Adrenal gland (tissue), 19 donors: ENCODE results near the gene ZNF334. TPM values are rescaled to one million over a fixed set of nuclear protein-coding genes. Genes with fewer than 3 reads are reported as not detected.

Experiments used
- DNase-seq, 7 donors: peaks; one replicate each; pipeline ENCODE4 v3.0.0-alpha.2; 2019 to 2020
- H3K27ac ChIP-seq, 5 donors: fragments of 200-600 bp; sonication (generic) in 4 of 5; 1 replicate in 3 of 5; 2 replicates in 2 of 5; pipeline versions ENCODE4 v1.5.1 to v1.8.0; 2016 to 2020; ENCODE audit warnings: mild to moderate bottlenecking in 1 of 5
- H3K27me3 ChIP-seq: fragments of 200-600 bp; 2 replicates; pipeline ENCODE4 v1.8.0; 2021
- H3K36me3 ChIP-seq, 2 donors: fragments of 200-600 bp; replicated peaks in 1 of 2; 1 replicate in 1 of 2; 2 replicates in 1 of 2; pipeline versions ENCODE4 v1.5.1 to v1.8.0; 2018 to 2022
- H3K4me1 ChIP-seq, 2 donors: fragments of 200-600 bp; replicated peaks in 1 of 2; 1 replicate in 1 of 2; 2 replicates in 1 of 2; pipeline versions ENCODE4 v1.5.1 to v1.8.0; 2018 to 2021
- H3K4me3 ChIP-seq, 4 donors: fragments of 200-600 bp; sonication (generic) in 3 of 4; one replicate each; pipeline ENCODE4 v1.5.1; 2016 to 2018
- H3K9me3 ChIP-seq, 3 donors: fragments of 200-600 bp; sonication (generic) in 1 of 3; replicated peaks in 1 of 3; 1 replicate in 2 of 3; 2 replicates in 1 of 3; pipeline versions ENCODE4 v1.5.1 to v1.8.0; 2016 to 2021
- POLR2A ChIP-seq, 2 donors: fragments of 450-650 bp; IDR thresholded peaks; one replicate each; pipeline ENCODE4 v1.6.1; 2017; ENCODE audit warnings: antibody characterized with exemption in 2 of 2, mild to moderate bottlenecking in 2 of 2, moderate library complexity in 1 of 2
- WGBS, 4 donors: extraction: QIAGEN DNeasy Blood & Tissue Kit in 2 of 4; methylation state at CpG; one replicate each; pipeline versions ENCODE4 v1.1.5 to v1.1.7; 2013 to 2017; 5-methylcytosine and 5-hydroxymethylcytosine counted together
- intact Hi-C, 2 donors: fragments of 100-400 bp; cut with DNase I; formaldehyde crosslinking; loops; one replicate each; pipeline versions ENCODE4 v1.14.1 to v1.15.0; 2022 to 2023
- long read RNA-seq, 10 donors: library from polyadenylated mRNA in 3 of 10; unstranded in 2 of 10; stranded (forward) in 1 of 10; transcript quantifications; one replicate each; pipeline ENCODE4 v2.0.0 and lab custom pipeline, GENCODE V29; 2021 to 2026
- polyA plus RNA-seq, 3 donors: library from polyadenylated mRNA; stranded (reverse); fragments of 200-250 nt in 2 of 3; fragments of 350-450 nt in 1 of 3; fragmentation: Illumina TruSeq in 1 of 3; extraction: RNeasy Lipid Tissue Mini Kit (QIAGEN cat#74804) in 1 of 3; gene quantifications; one replicate each; pipeline ENCODE4 v1.2.3, GENCODE V29; 2013 to 2014
- total RNA-seq, 9 donors: library from RNA; depleted of rRNA in 4 of 9; stranded (reverse); fragments of >200 nt in 4 of 9; fragments of 120-200 nt in 1 of 9; fragmentation: NEBNext Ultra II Directional in 1 of 9; extraction: Animal tissue kit (Norgen Biotek cat#: 25700) in 1 of 9; gene quantifications; one replicate each; pipeline versions ENCODE4 v1.1.0 to v1.2.4, GENCODE V29; 2013 to 2023
- TF ChIP-seq, protein P1 (sequence below), 6 experiments: fragments of 450-650 bp in 4 of 6; fragments of 200-600 bp in 2 of 6; sonication (generic) in 1 of 6; IDR thresholded peaks; 1 replicate in 5 of 6; 2 replicates in 1 of 6; pipeline versions ENCODE4 v1.5.1 to v1.8.0; 2016 to 2021; ENCODE audit warnings: antibody characterized with exemption in 6 of 6, mild to moderate bottlenecking in 2 of 6, moderate library complexity in 1 of 6
- donor health status: healthy with polysubstance abuse.
- donor health status: Bipolar disorder and iron deficiency.
- donor health status: DM: yes; HTN: yes; CAD: no.
- donor health status: DM: no; HTN: no; CAD: no.
- donor health status: DM: no; HTN: no; CAD: no.
- donor health status: DM: yes; HTN: yes; CAD: no.

ZNF334 gene
- total RNA-seq (10 to 100 TPM in 3 of 9 donors, 1 to 10 TPM in 6; 1.0 to 22.2 (median 6.9) TPM), polyA plus RNA-seq (10 to 100 TPM in 2 of 3 donors, 1 to 10 TPM in 1; 7.2 to 19.1 (median 14.7) TPM)
- long read RNA-seq, donor 1, partial matches to known transcripts = 0 of 3 reads
- long read RNA-seq, donor 1, other reads (novel, unspliced or antisense) = 0 of 3 reads
- long read RNA-seq, donor 2, partial matches to known transcripts = 0 of 2 reads
- long read RNA-seq, donor 2, other reads (novel, unspliced or antisense) = 0 of 2 reads
- long read RNA-seq, donor 3, partial matches to known transcripts = 0 of 2 reads
- long read RNA-seq, donor 3, other reads (novel, unspliced or antisense) = 0 of 2 reads
- long read RNA-seq, donor 4, partial matches to known transcripts = 0 of 2 reads
- long read RNA-seq, donor 4, other reads (novel, unspliced or antisense) = 2 of 2 reads
- long read RNA-seq, donor 5, partial matches to known transcripts = 2 of 14 reads
- long read RNA-seq, donor 5, other reads (novel, unspliced or antisense) = 11 of 14 reads
- long read RNA-seq, donor 6, partial matches to known transcripts = 0 of 2 reads
- long read RNA-seq, donor 6, other reads (novel, unspliced or antisense) = 2 of 2 reads
- long read RNA-seq, donor 7 = 0 reads
- long read RNA-seq, donor 8 = 0 reads
- long read RNA-seq, donor 9, partial matches to known transcripts = 0 of 2 reads
- long read RNA-seq, donor 9, other reads (novel, unspliced or antisense) = 0 of 2 reads
- long read RNA-seq, donor 10 = 0 reads

DNA sequence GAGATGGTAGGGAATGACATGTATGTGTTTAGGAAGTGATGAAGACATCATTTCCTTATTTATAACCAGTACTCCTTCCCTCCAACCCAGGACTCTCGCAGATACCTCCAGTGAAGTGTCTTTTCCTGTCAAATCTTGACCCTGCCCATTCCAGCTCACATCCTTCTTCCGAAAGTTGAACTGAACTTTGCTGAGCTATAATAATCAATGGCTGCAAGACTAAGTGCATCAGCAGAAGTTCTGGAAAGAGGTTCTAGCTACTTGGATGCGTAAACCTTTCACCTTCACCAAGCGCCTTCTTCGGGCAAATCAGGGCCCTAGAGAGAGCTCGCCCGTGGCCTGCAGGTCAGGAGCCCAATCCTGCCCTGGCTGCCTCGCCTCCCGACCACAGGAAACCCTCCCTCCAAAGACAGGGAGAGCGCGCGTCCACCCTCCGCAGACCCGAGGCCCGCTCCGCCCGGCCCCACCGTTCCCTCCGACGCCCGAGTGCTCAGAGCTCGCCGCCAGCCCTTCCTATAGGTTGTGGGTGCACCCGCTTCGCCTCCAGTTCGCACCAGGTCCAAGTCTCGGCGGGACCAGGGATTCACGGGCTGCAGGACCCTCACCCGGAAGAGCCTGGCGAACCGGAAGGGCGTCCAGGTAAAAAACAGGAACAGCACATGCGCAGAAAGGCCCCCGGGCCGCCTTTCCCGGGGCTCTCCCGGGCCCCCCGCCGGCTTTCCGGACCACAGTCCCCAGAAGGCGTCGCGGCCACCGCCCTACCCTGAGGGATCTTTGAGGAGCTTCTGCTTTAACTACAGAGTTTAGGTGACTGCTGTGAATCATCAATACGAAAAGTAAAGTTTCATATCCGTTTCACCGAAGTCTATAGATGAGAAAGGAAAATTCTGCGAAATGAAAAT lies at the start of gene ZNF334:
Gene ZNF334, minus strand, starts transcription at position 617 of the 902 bp plus-strand sequence. CDS start 1,457 bp downstream, outside the sequence.
- WGBS, 4 donors = 3 to 11% (median 7%) methylated on average over 11 to 49 of the region's 49 CpGs
- peak within 1 kb of the TSS in 3 of 5 donors; percentile 8 to 70 (median 64) for H3K27ac ChIP-seq
- no peaks in the 10 kb centered on the region for H3K9me3 ChIP-seq
- peak; percentile 51 to 82 (median 67) for DNase-seq
- peaks cover 14% of the 10 kb centered on the region for H3K27me3 ChIP-seq
- H3K4me3 ChIP-seq = peak within 1 kb of the TSS; percentile 10 to 78 (median 56)
- H3K4me1 ChIP-seq = peaks cover 10 to 11% of the 10 kb centered on the region in 2 donors
- intact Hi-C loops = no loop called here
- TF ChIP-seq POLR2A (IDR thresholded peaks at IDR 0.05) = peak in 1 of 2 donors; percentile 13
- TF ChIP-seq, protein P1, sequence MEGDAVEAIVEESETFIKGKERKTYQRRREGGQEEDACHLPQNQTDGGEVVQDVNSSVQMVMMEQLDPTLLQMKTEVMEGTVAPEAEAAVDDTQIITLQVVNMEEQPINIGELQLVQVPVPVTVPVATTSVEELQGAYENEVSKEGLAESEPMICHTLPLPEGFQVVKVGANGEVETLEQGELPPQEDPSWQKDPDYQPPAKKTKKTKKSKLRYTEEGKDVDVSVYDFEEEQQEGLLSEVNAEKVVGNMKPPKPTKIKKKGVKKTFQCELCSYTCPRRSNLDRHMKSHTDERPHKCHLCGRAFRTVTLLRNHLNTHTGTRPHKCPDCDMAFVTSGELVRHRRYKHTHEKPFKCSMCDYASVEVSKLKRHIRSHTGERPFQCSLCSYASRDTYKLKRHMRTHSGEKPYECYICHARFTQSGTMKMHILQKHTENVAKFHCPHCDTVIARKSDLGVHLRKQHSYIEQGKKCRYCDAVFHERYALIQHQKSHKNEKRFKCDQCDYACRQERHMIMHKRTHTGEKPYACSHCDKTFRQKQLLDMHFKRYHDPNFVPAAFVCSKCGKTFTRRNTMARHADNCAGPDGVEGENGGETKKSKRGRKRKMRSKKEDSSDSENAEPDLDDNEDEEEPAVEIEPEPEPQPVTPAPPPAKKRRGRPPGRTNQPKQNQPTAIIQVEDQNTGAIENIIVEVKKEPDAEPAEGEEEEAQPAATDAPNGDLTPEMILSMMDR (IDR thresholded peaks at IDR 0.05) = no peak
- no peaks in the 10 kb centered on the region for H3K36me3 ChIP-seq

DNA sequence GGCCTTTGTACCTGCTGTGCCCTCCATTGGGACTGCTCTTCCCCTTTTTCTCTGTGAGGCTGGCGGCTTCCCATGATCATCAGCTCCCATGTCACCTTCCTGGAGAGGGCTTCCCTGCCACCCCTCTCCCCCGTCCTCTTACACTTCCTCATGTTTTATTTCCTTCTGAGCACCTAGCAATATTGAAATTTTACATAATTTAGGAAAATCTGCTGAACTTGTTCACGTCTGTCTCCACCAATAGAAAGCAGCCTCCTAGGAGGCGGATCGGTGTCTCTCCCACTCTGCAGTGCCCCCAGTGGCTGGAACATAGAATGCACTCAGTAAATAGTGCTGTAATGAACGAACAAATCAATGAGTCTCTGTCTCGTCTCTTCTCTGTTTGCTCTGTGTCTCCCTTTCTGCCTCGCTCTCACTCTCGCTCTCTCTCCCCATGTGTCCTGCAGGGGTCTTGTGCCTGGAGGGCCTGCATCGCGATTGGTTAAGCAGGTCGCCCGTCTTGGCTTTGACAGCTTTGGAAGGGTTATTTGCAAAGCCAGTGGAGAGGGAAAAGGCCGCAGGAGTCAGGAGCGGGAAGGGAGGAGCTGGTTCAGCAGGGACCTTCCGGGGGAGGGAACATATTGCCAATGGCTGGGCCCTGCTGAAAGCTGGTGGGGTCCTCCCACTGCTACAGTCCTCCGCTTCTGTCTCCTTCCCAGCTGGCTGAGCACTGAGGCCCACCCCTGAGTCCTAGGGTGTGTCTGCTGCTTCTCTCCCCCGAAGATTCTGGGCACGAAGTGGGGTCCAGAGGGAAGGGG lies 49.2 kb upstream of the ZNF334 start:
- Histone ChIP-seq H3K9me3 (no peaks in the 10 kb centered on the region), H3K27ac (peak overlapping the region in 2 of 5 donors; percentile 30 to 38), H3K4me3 (peak overlapping the region in 1 of 4 donors; percentile 18), H3K4me1 (peaks cover 0 to 4% of the 10 kb centered on the region in 2 donors), H3K36me3 (no peaks in the 10 kb centered on the region), H3K27me3 (no peaks in the 10 kb centered on the region)
- DNase-seq = peak; percentile 60 to 90 (median 73)
- 17 to 20% (median 19%) methylated on average over 19 of the region's 19 CpGs for WGBS, 4 donors
- TF ChIP-seq, protein P1 (IDR thresholded peaks at IDR 0.05) = peak; percentile 66 to 95 (median 90)
- no peak for TF ChIP-seq POLR2A (IDR thresholded peaks at IDR 0.05)
- intact Hi-C loops = no loop called here

DNA sequence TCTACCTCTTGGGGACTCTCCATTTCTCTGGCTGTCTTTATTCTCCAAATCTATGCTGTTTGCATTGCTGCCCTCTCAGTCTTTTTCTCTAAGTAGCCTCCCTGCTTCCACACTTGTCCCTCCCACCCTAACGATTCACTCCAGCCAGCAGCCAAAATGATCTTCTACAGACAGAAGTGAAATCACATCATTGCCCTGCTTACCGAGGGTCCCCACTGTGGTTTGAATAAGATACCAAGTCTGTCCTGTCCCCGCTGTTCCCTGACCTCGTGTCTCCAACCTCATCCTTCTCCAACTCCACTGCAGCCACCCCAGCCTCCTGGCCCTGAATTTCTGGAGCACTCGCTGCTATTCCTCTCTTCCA lies 48.6 kb upstream of the ZNF334 start:
- intact Hi-C loops = no loop called here

More for the DNA sequence above, 48.6 kb upstream of the ZNF334 start:
- DNase-seq = no peak
- peak overlapping the region in 2 of 5 donors; percentile 30 to 38 for H3K27ac ChIP-seq
- TF ChIP-seq POLR2A (IDR thresholded peaks at IDR 0.05) = no peak
- TF ChIP-seq, protein P1 (IDR thresholded peaks at IDR 0.05) = no peak
- H3K4me3 ChIP-seq = peak overlapping the region in 1 of 4 donors; percentile 18
- peaks cover 0 to 4% of the 10 kb centered on the region in 2 donors for H3K4me1 ChIP-seq
- H3K9me3 ChIP-seq = no peaks in the 10 kb centered on the region
- 34 to 49% (median 37%) methylated on average over 5 of the region's 5 CpGs for WGBS, 4 donors
- no peaks in the 10 kb centered on the region for H3K36me3 ChIP-seq
- no peaks in the 10 kb centered on the region for H3K27me3 ChIP-seq
